ENCODE measurements around the gene CCDC93.

GRCh38 chr2:118021356-118021755, 7.5 kb upstream of the CCDC93 start:
- TF ChIP-seq CTCF (IDR thresholded peaks at IDR 0.05) (no peak), POLR2A (IDR thresholded peaks at IDR 0.05) (no peak), POLR2AphosphoS5 (IDR thresholded peaks at IDR 0.05) (no peak), EP300 (IDR thresholded peaks at IDR 0.05; ENCODE audit: low read depth) (no peak)
